ENCODE results near the gene NEK5.

NEK5 gene

GRCh38 chr13:51996641-51997040, 132.2 kb downstream of the NEK5 start:
- no peak overlapping the region for H3K4me3 ChIP-seq (ENCODE audit: low read depth in 1 of 2, low read length in 1 of 2)
- peaks cover 0 to 10% of the 10 kb centered on the region in 2 experiments for H3K4me1 ChIP-seq (ENCODE audit: control insufficient read depth in 1 of 2, insufficient read depth in 1 of 2, low read depth in 1 of 2, low read length in 1 of 2)
- no peaks in the 10 kb centered on the region for H3K9me3 ChIP-seq
- TF ChIP-seq CTCF (IDR thresholded peaks at IDR 0.05): no peak
- no peak overlapping the region for H3K27ac ChIP-seq
- no peaks in the 10 kb centered on the region for H3K36me3 ChIP-seq
- H3K27me3 ChIP-seq: no peaks in the 10 kb centered on the region

GRCh38 chr13:51995677-51996551, 133.0 kb downstream of the NEK5 start:
- TF ChIP-seq CTCF (IDR thresholded peaks at IDR 0.05): no peak
- H3K27ac ChIP-seq: no peak overlapping the region
- H3K9me3 ChIP-seq: no peaks in the 10 kb centered on the region
- no peak overlapping the region for H3K4me3 ChIP-seq (ENCODE audit: low read depth in 1 of 2, low read length in 1 of 2)
- peaks cover 0 to 10% of the 10 kb centered on the region in 2 experiments for H3K4me1 ChIP-seq (ENCODE audit: control insufficient read depth in 1 of 2, insufficient read depth in 1 of 2, low read depth in 1 of 2, low read length in 1 of 2)
- no peaks in the 10 kb centered on the region for H3K36me3 ChIP-seq
- H3K27me3 ChIP-seq: no peaks in the 10 kb centered on the region

GRCh38 chr13:51993713-51994112, 135.2 kb downstream of the NEK5 start:
- H3K4me1 ChIP-seq (ENCODE audit: control insufficient read depth in 1 of 2, insufficient read depth in 1 of 2, low read depth in 1 of 2, low read length in 1 of 2): peaks cover 0 to 10% of the 10 kb centered on the region in 2 experiments
- TF ChIP-seq CTCF (IDR thresholded peaks at IDR 0.05): no peak
- H3K27me3 ChIP-seq: no peaks in the 10 kb centered on the region
- H3K27ac ChIP-seq: no peak overlapping the region
- H3K9me3 ChIP-seq: no peaks in the 10 kb centered on the region
- no peaks in the 10 kb centered on the region for H3K36me3 ChIP-seq
- H3K4me3 ChIP-seq (ENCODE audit: low read depth in 1 of 2, low read length in 1 of 2): no peak overlapping the region

GRCh38 chr13:51988988-51989618, 139.8 kb downstream of the NEK5 start:
- Histone ChIP-seq H3K27ac (no peak overlapping the region), H3K4me3 (ENCODE audit: low read depth in 1 of 2, low read length in 1 of 2) (no peak overlapping the region), H3K4me1 (ENCODE audit: control insufficient read depth in 1 of 2, insufficient read depth in 1 of 2, low read depth in 1 of 2, low read length in 1 of 2) (no peaks in the 10 kb centered on the region), H3K36me3 (no peaks in the 10 kb centered on the region), H3K27me3 (no peaks in the 10 kb centered on the region), H3K9me3 (no peaks in the 10 kb centered on the region)
- TF ChIP-seq CTCF (IDR thresholded peaks at IDR 0.05): no peak
